Measurements from ENCODE around the gene VIPR2. TPM values are rescaled to one million over a fixed set of nuclear protein-coding genes. Genes with fewer than 3 reads are reported as not detected.
A peak's percentile ranks its signal among the peaks of the same experiment; 100 is the strongest.

Gene VIPR2
- total RNA-seq, 1 donor from 2014 or later, result 4.5 TPM

DNA sequence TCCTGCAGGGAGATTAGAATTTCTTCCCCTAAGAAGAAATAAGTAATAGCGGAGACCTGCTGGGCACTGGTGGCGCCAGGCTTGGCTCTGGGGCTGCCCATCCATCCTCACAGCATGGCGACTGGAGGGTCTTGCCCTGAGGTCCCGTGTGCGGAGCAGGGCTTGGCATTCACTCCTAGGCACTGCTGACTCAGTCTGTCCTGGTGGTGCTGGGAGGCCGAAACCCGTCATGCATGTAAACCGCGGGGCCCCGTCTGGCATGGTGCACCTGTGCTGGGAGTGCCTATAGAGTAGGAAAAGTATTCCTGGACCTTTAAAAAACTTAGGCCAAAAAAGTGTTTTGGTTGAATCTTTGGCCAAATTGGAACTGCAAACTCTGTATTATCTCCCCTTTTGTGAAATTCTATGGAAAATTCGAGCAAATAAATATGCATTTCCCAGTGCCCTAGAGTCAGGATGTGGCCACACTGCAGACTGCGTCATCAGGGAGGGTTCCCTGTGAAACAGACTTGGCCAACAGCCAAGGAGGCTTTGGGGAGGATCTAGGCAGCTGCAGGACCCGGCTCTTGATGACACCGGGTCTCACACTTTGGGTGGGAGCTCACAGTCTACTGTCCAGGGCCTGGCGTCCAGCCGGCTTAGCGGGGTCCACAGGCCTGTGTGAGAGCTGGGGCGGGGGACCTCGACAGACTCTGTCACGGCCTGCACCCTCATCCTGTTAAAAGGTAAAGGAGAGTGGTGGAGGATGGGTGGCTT lies 122.3 kb downstream of the VIPR2 start:
- DNase-seq (no peak), ATAC-seq (no peak)
- H3K27me3 ChIP-seq, result peaks cover 5% of the 10 kb centered on the region
- intact Hi-C loops (cut with DNase I), result no loop called here
- no peaks in the 10 kb centered on the region for H3K4me1 ChIP-seq
- no peaks in the 10 kb centered on the region for H3K9me3 ChIP-seq
- TF ChIP-seq, protein P1, sequence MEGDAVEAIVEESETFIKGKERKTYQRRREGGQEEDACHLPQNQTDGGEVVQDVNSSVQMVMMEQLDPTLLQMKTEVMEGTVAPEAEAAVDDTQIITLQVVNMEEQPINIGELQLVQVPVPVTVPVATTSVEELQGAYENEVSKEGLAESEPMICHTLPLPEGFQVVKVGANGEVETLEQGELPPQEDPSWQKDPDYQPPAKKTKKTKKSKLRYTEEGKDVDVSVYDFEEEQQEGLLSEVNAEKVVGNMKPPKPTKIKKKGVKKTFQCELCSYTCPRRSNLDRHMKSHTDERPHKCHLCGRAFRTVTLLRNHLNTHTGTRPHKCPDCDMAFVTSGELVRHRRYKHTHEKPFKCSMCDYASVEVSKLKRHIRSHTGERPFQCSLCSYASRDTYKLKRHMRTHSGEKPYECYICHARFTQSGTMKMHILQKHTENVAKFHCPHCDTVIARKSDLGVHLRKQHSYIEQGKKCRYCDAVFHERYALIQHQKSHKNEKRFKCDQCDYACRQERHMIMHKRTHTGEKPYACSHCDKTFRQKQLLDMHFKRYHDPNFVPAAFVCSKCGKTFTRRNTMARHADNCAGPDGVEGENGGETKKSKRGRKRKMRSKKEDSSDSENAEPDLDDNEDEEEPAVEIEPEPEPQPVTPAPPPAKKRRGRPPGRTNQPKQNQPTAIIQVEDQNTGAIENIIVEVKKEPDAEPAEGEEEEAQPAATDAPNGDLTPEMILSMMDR (IDR thresholded peaks at IDR 0.05), result no peak
- H3K4me3 ChIP-seq, result no peak overlapping the region
- H3K27ac ChIP-seq, result no peak overlapping the region
- no peaks in the 10 kb centered on the region for H3K36me3 ChIP-seq

DNA sequence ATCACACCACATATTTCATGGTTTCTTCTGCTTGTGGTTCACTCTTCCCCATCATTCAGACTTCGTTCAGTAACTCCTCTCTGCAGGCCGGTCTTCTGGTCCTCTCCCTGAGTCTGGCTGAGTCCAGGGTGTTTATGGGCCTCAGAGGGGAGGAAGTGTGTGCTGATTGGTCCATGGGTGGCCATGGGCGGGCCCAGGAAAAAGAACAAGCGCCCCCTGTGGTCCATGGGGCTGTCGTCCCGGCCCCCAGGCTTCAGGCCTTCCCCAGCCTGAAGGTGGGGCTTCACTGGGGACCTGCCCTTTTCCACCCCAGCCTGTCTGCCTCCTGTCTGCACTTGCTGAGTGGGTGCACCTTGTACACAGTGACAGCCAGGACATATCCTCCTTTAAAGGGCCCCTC lies 123.7 kb downstream of the VIPR2 start:
- Histone ChIP-seq H3K36me3 (no peaks in the 10 kb centered on the region), H3K27me3 (no peaks in the 10 kb centered on the region), H3K27ac (no peak overlapping the region), H3K4me1 (peaks cover under 1% of the 10 kb centered on the region), H3K4me3 (no peak overlapping the region), H3K9me3 (no peaks in the 10 kb centered on the region)
- no peak for ATAC-seq
- intact Hi-C loops (cut with DNase I), result no loop called here
- TF ChIP-seq, protein P1 (IDR thresholded peaks at IDR 0.05), result no peak
- no peak for DNase-seq

DNA sequence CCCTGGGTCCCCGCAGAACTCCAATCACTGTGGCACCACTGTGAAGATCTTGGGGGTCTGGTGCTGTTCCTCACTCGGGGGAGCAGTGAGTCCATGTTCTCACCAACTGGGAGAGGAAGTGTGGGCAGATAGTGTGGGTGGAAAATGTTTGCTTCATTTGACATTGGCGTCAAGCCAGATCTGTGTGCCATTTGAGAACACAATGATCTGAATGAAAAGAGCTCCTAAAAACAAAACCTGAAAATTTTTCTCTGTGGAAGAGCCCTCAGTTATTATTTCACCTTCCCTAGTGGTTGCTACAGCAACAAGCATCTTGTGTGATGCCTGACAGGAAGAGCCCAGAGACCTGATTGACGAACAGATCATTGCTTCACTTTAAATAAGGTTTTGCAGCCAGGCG lies 125.6 kb downstream of the VIPR2 start:
- ATAC-seq (no peak), DNase-seq (no peak)
- Histone ChIP-seq H3K4me3 (no peak overlapping the region), H3K36me3 (no peaks in the 10 kb centered on the region), H3K27ac (no peak overlapping the region), H3K9me3 (no peaks in the 10 kb centered on the region), H3K27me3 (no peaks in the 10 kb centered on the region), H3K4me1 (peaks cover 10% of the 10 kb centered on the region)
- intact Hi-C loops (cut with DNase I), result no loop called here
- TF ChIP-seq, protein P1 (IDR thresholded peaks at IDR 0.05), result no peak

DNA sequence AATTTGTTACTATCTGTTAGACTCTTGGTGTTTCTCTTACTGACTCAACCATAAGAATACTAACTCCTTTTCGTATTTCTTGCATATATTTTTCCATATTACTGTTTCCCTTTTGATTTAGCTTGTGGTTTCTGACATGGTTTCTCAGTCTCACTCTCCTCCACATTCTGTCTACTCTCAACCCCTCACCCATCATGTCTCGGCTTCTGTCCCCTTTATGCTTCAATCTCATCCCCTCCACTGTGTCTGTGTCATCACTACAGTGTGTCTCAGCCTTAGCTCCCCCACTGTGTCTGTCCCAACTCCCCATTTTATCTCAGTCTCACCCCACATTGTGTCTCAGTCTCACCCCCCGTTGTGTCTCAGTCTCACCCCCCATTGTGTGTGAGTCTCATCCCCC lies 126.9 kb downstream of the VIPR2 start:
- Histone ChIP-seq H3K27ac (no peak overlapping the region), H3K9me3 (no peaks in the 10 kb centered on the region), H3K4me1 (peaks cover 12% of the 10 kb centered on the region), H3K27me3 (no peaks in the 10 kb centered on the region), H3K4me3 (no peak overlapping the region), H3K36me3 (no peaks in the 10 kb centered on the region)
- no peak for ATAC-seq
- intact Hi-C loops (cut with DNase I), result no loop called here
- no peak for DNase-seq
- TF ChIP-seq, protein P1 (IDR thresholded peaks at IDR 0.05), result no peak

DNA sequence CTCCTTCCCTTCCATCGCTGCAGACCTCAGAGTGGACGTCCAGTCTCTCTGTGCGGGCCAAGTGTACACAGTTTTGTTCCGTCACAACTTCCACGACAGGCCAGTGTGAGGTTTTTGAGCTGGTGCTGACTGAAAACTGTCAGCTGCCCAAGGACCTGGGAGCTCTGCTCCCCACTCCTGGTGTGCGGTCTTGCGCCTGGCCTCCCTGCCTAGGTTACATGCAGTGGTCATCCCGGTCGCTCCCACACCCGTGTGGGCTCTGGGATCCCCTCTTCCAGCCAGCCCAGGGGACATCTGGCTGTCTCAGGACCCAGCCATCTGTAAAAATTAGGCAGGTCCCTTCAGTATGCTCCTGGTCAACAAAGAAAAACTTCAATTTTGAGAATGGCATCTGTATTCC lies 127.5 kb downstream of the VIPR2 start:
- no peak overlapping the region for H3K4me3 ChIP-seq
- H3K27me3 ChIP-seq, result no peaks in the 10 kb centered on the region
- DNase-seq (peak; percentile 59), ATAC-seq (no peak)
- H3K36me3 ChIP-seq, result no peaks in the 10 kb centered on the region
- intact Hi-C loops (cut with DNase I), result no loop called here
- H3K4me1 ChIP-seq, result peaks cover 16% of the 10 kb centered on the region
- H3K9me3 ChIP-seq, result no peaks in the 10 kb centered on the region
- no peak overlapping the region for H3K27ac ChIP-seq
- TF ChIP-seq, protein P1 (IDR thresholded peaks at IDR 0.05), result no peak

Data from upper lobe of right lung (tissue), 1 donor.